Thymus (tissue), 11 donors: ENCODE measurements around the gene TFDP2. TPM values are rescaled to one million over a fixed set of nuclear protein-coding genes. Genes with fewer than 3 reads are reported as not detected.
A peak's percentile ranks its signal among the peaks of the same experiment; 100 is the strongest.

Experiments used
- DNase-seq, 9 donors: peaks; one replicate each; pipeline ENCODE4 v3.0.0-alpha.2; 2013; ENCODE audit warnings: low spot score in 9 of 9, low read depth in 6 of 9, missing footprints in 1 of 9
- H3K27ac ChIP-seq, 2 donors: one replicate each; pipeline ENCODE4 v1.5.1; 2013; ENCODE audit warnings: control low read depth in 1 of 2, low read depth in 1 of 2, low read length in 1 of 2, mild to moderate bottlenecking in 1 of 2, moderate library complexity in 1 of 2
- H3K27me3 ChIP-seq, 2 donors: one replicate each; pipeline ENCODE4 v1.5.1; 2013; ENCODE audit warnings: low read length in 1 of 2; ENCODE audit not compliant: control insufficient read depth in 2 of 2, insufficient read depth in 1 of 2
- H3K36me3 ChIP-seq, 2 donors: one replicate each; pipeline ENCODE4 v1.5.1; 2013; ENCODE audit warnings: low read length in 1 of 2, mild to moderate bottlenecking in 1 of 2, moderate library complexity in 1 of 2; ENCODE audit not compliant: control insufficient read depth in 2 of 2, insufficient read depth in 2 of 2
- H3K4me1 ChIP-seq, 2 donors: one replicate each; pipeline ENCODE4 v1.5.1; 2013; ENCODE audit warnings: low read length in 2 of 2; ENCODE audit not compliant: control insufficient read depth in 2 of 2, insufficient read depth in 2 of 2
- H3K4me3 ChIP-seq, 2 donors: one replicate each; pipeline ENCODE4 v1.5.1; 2013; ENCODE audit warnings: low read length in 2 of 2, control low read depth in 1 of 2, mild to moderate bottlenecking in 1 of 2
- H3K9me3 ChIP-seq, 2 donors: one replicate each; pipeline ENCODE4 v1.5.1; 2013; ENCODE audit warnings: low read length in 1 of 2, mild to moderate bottlenecking in 1 of 2; ENCODE audit not compliant: control insufficient read depth in 2 of 2, insufficient read depth in 1 of 2
- WGBS: extraction: QIAGEN DNeasy Blood & Tissue Kit; methylation state at CpG from one replicate; pipeline ENCODE4 v1.1.7; 2013; 5-methylcytosine and 5-hydroxymethylcytosine counted together
- polyA plus RNA-seq: library from polyadenylated mRNA; stranded (reverse); fragments of 200-250 nt; gene quantifications from one replicate; pipeline ENCODE4 v1.2.3, GENCODE V29; 2013
- total RNA-seq: library from RNA; stranded (reverse); fragments of 120-200 nt; gene quantifications from one replicate; pipeline ENCODE4 v1.2.4, GENCODE V29; 2013
- donor health status: healthy.

Gene TFDP2
- total and polyA plus RNA-seq, 2 donors = 29.1 to 230 TPM

DNA sequence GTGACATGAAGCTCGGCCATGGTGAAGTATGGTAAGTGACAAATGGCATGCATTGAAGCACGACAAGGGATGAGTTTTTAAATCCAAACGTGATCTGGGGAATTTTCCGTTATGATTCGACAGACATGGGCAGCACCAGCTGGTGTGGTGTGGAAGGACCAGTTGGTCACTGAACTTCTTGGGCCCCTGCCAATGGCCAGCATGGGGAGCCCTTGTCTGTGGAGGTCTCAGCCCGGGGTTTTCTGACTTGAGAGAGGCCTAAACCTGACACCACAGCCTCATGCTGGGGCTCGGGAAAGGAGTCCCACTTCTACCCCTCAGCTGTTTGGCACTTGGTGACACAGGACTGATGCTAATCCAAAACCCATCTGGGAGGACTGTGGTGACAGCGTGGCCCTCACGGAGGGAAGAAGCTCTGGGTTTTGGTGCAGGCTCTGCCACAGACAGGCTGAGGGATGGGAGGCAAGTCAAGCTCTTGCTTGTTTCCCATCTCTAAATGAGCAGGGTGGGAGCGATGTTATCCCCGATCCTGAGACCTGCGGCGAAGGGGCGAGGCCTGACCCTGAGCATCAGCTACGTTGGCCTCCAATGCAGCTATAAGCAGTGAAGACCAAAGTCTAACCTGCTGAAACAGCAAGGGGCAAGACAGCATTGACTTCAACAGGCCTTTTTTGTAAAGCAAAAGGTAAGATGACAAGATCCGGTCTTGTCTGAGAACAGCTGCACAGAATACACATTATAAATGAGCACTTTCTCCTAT, 203.4 kb downstream of the TFDP2 start:
- H3K4me1 ChIP-seq = peaks cover 0 to 6% of the 10 kb centered on the region in 2 donors
- H3K4me3 ChIP-seq = no peak overlapping the region
- H3K27ac ChIP-seq = peak overlapping the region in 1 of 2 donors; percentile 26
- no peak for DNase-seq
- H3K27me3 ChIP-seq = no peaks in the 10 kb centered on the region
- peaks cover 0 to 3% of the 10 kb centered on the region in 2 donors for H3K9me3 ChIP-seq
- H3K36me3 ChIP-seq = peaks cover 46 to 50% of the 10 kb centered on the region in 2 donors
- WGBS = 98% methylated on average over 16 of the region's 16 CpGs

DNA sequence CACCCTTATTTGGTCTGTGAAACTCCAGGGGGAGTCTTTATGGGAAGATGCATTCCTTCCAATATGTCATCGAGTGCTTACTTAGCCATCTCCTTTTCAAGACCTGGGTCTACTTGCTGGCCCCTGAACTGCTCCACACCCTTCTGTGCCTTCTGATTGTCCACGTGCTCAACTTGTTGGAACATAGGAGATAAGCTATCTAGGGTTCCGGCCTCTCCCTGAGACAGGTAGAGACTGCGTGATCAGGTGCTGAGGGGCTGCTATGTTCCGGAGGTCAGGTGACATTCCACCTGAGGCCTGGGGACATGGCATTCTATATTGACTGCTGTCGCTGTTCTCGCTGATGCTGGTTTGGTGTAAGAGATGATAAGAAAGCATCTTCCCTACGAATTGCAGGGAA, 207.3 kb downstream of the TFDP2 start:
- no peak for DNase-seq
- Histone ChIP-seq H3K27me3 (no peaks in the 10 kb centered on the region), H3K4me1 (peaks cover 2 to 12% of the 10 kb centered on the region in 2 donors), H3K36me3 (peaks cover 18 to 19% of the 10 kb centered on the region in 2 donors), H3K4me3 (no peak overlapping the region), H3K9me3 (no peaks in the 10 kb centered on the region), H3K27ac (no peak overlapping the region)
- 97% methylated on average over 8 of the region's 8 CpGs for WGBS

DNA sequence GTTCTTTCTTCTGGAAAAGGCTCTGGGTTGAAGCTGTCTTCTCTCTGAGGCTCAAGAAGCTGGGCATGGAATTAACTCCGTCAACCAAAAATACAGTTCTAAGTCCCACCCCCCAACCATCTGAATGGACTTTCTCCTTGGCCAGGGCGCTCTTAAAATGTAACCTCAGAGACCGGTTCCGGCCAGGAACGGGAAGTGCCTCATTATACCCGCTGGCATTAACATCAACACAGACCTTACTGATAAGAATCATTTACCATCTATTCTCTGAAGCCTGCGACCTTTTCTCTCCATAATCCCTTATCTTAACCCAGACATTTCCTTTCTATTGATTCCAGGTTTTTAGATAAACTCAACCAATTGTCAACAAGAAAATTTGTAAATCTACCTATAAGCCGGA, 208.3 kb downstream of the TFDP2 start:
- peaks cover 10% of the 10 kb centered on the region in 2 donors for H3K36me3 ChIP-seq
- 33% methylated on average over 8 of the region's 8 CpGs for WGBS
- no peak overlapping the region for H3K27ac ChIP-seq
- no peak overlapping the region for H3K4me3 ChIP-seq
- no peaks in the 10 kb centered on the region for H3K9me3 ChIP-seq
- DNase-seq = no peak
- H3K27me3 ChIP-seq = no peaks in the 10 kb centered on the region
- peaks cover 2 to 12% of the 10 kb centered on the region in 2 donors for H3K4me1 ChIP-seq

DNA sequence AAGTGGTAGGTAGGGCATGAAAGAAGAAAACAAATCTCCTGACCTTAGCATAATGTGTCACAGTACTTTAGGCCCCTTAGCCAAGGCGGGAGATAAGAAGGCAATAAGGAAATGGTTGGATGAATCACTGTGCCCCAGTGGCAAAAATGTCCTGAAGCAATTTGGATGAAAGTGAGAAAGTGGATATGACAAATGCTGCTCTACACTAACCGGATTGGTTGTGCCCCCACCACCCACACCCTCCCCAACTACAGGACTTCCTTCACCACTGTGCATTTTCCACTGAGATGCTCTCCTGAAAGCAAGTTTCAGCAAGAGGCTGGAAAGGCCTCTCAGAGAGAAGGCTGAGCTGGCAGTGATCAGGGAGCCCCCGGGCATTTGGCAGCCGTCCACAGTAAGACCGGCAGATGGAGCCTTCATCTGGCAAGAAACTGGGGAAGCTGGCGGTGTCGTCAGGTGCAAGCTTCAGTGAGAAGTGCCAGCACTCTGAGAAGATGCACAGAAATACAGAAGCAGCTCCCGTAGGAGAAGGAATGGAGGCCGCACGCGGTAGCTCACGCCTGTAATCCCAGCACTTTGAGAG, 209.1 kb downstream of the TFDP2 start:
- 75% methylated on average over 12 of the region's 12 CpGs for WGBS
- Histone ChIP-seq H3K27ac (no peak overlapping the region), H3K9me3 (no peaks in the 10 kb centered on the region), H3K27me3 (no peaks in the 10 kb centered on the region), H3K4me3 (no peak overlapping the region), H3K4me1 (peaks cover 2 to 12% of the 10 kb centered on the region in 2 donors), H3K36me3 (peaks cover 3% of the 10 kb centered on the region in 2 donors)
- DNase-seq = no peak

DNA sequence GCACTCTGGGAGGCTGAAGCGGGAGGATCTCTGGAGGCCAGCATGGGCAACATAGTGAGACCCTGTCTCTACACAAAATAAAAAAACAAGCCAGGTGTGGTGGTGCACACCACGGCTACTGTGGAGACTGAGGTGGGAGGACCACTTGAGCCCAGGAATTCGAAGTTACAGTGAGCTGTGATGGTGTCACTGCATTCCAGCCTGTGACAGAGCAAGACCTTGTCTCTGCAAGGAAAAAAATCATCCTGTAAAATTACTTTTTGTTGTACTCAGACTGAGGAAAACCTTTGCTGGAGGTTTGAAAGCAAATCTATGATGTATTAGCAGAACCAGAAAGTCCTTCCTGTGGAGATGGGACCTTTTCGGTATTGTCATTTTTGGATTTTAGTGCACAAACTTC, 209.6 kb downstream of the TFDP2 start:
- DNase-seq = no peak
- Histone ChIP-seq H3K4me3 (no peak overlapping the region), H3K4me1 (peaks cover 2 to 14% of the 10 kb centered on the region in 2 donors), H3K27me3 (no peaks in the 10 kb centered on the region), H3K36me3 (peaks cover 2 to 6% of the 10 kb centered on the region in 2 donors), H3K27ac (no peak overlapping the region), H3K9me3 (no peaks in the 10 kb centered on the region)
- 96% methylated on average over 4 of the region's 4 CpGs for WGBS

DNA sequence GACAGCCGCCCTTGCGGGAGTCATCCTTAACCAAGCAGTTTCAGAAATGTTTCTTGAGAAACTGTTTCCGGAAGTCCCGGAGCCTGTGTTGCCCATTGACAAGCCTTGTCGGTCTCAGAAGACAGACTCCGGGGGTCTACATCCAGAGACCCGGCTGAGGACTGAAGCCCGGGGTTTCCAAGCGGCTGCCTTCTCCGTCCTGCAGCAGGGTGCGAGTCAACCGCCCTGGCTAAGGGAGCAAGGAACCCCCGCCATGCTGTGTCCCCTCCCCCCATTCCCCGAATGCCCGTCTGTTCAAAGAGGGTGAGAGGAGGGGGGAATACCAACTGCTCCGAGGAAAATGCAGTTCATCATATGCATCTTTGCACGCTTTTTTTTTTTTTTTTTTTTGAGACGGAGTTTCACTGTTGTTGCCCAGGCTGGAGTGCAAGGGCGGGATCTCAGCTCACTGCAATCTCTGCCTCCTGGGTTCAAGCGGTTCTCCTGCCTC, 211.3 kb downstream of the TFDP2 start:
- no peak for DNase-seq
- H3K27me3 ChIP-seq = no peaks in the 10 kb centered on the region
- H3K36me3 ChIP-seq = peaks cover 6 to 14% of the 10 kb centered on the region in 2 donors
- WGBS = 96% methylated on average over 20 of the region's 20 CpGs
- no peaks in the 10 kb centered on the region for H3K9me3 ChIP-seq
- H3K4me1 ChIP-seq = peaks cover 10 to 25% of the 10 kb centered on the region in 2 donors
- H3K4me3 ChIP-seq = no peak overlapping the region
- H3K27ac ChIP-seq = peak overlapping the region in 1 of 2 donors; percentile 33

DNA sequence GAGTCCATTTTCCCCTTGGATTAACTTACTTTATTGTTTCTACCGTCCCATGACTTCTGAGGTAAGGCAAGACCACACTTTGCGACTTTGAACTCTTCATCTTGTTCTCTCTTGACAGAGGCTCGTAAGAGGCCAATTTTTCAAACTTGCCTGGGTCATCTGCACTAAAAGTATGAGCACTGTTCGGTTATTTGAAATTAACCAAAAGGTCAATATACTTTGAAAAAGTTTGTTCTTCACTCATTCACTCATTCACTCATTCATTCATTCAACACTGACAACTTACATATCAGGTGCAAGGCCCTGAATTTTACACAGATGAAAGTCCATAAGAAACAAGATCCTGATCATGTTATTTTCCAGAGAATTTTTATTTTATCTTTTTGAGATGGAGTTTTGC, 215.0 kb downstream of the TFDP2 start:
- no peak for DNase-seq
- 85% methylated on average over 4 of the region's 4 CpGs for WGBS
- Histone ChIP-seq H3K36me3 (peaks cover 17 to 34% of the 10 kb centered on the region in 2 donors), H3K4me3 (no peak overlapping the region), H3K27me3 (no peaks in the 10 kb centered on the region), H3K4me1 (peaks cover 10 to 25% of the 10 kb centered on the region in 2 donors), H3K27ac (no peak overlapping the region), H3K9me3 (no peaks in the 10 kb centered on the region)

DNA sequence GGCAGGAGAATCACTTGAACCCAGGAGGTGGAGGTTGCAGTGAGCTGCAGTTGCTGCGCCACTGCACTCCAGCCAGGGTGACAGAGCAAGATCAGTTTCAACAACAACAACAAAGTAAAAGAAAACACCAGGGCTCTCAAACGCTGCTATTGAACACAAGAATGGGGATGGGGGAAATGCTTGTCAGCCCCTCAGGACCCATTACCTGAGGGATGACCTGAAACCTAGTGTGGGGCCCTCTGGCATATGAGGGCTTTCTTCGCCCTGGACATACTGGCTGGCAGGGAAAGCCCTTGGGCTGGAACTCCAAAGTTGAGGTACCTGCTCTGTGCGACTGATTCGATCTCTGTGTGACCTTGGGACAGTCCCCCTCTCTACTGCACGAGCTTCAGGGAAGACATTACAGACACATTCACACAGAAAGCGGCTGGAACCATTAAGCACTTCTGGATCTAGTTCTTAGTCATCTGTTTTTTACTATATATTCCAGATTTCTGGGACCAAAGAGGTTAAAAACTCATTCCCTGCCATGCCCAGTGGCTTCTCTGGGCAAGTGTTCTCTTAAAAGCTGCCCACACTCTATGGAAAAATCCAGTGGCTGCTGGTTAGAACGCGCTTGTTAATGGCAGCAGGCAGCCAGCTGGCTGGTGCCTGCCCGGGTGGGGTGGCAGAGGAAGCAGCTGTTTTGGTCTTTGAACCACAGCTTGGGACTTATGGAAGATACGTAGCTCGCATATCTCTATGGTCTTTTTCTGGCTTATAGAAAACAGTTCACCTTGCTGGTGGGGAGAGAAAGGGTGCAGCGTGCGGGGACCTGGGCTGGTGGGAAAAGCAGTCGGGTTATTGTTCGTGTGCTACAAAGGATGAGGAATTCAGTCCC, 215.7 kb downstream of the TFDP2 start:
- H3K36me3 ChIP-seq = peaks cover 24 to 39% of the 10 kb centered on the region in 2 donors
- H3K4me1 ChIP-seq = peaks cover 10 to 25% of the 10 kb centered on the region in 2 donors
- H3K9me3 ChIP-seq = no peaks in the 10 kb centered on the region
- peak in 3 of 9 donors; percentile 44 to 69 (median 47) for DNase-seq
- no peak overlapping the region for H3K4me3 ChIP-seq
- no peaks in the 10 kb centered on the region for H3K27me3 ChIP-seq
- H3K27ac ChIP-seq = peak overlapping the region in 1 of 2 donors; percentile 57
- 60% methylated on average over 16 of the region's 16 CpGs for WGBS
